ENCODE data around the gene C1QTNF5. TPM values are rescaled to one million over a fixed set of nuclear protein-coding genes. Genes with fewer than 3 reads are reported as not detected.

C1QTNF5 gene
- total RNA-seq, 1 experiment from 2014 or later, result not detected

DNA sequence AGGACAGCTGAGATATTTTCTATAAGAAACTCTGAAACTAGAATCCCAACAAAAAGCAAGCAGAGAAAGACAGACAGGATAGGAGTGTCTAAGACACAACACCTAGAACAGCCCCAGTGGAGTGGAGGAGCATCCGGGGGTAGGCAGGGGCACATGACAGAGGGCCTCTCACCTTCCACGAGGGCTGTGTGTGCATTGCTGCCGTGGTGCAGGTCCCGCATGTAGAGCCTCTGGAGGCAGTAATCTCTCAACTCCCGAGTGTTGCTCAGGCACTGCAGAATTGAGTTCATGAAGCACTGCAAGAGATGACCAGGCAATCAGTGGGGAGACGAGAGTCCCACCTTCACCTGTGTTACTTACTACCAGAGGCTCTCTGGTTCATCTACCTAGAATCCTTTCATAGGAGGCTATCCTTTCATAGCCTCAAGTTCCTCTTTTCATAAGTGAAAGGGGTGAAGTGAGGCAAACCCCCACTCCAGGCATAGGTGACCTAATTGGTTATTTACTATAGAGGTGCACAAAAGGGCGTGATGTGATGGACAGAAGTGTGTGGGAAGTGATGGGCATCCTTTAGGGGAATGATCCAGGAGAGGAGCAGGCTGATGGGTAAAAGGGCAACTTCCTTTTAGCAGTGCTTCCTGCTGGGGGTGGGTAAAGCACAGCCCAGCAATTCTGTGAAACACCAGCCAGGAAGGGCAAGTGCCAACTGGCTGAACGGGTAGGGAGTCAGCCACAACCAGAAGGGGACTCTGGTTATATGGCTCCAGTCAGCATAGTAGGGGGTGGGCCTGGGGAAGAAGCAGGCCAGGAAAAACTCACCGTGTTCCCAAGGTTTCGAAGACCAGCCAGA lies 18.9 kb upstream of the C1QTNF5 start:
- no peak for DNase-seq
- H3K9me3 ChIP-seq (ENCODE audit: insufficient read depth, low read depth), result no peaks in the 10 kb centered on the region
- POLR2A ChIA-PET (ENCODE audit: unreplicated experiment), result no interaction called here
- H3K9me2 ChIP-seq (ENCODE audit: insufficient read depth), result no peaks in the 10 kb centered on the region
- no peaks in the 10 kb centered on the region for H4K20me1 ChIP-seq (ENCODE audit: insufficient read depth)
- H3K27me3 ChIP-seq (ENCODE audit: insufficient read depth, low read depth), result no peaks in the 10 kb centered on the region
- H3K4me1 ChIP-seq (replicated peaks; ENCODE audit: insufficient read depth), result peaks cover 36% of the 10 kb centered on the region
- H3K4me3 ChIP-seq, result no peak overlapping the region
- H3F3A ChIP-seq (ENCODE audit: insufficient read depth, low read depth), result peaks cover 27% of the 10 kb centered on the region
- no peak overlapping the region for H3K4me2 ChIP-seq
- no peaks in the 10 kb centered on the region for H3K79me2 ChIP-seq (ENCODE audit: low read depth)
- H3K27ac ChIP-seq, result 0 out of 2 replicates have a peak overlapping the region, but pooled peaks have one; percentile 90
- intact Hi-C loops (cut with micrococcal nuclease; ENCODE audit: unreplicated experiment), result loop anchor here (10.0 kb wide), 1 partner anchor 765 kb away; no protein-coding TSS in a partner anchor
- no peaks in the 10 kb centered on the region for H3K36me3 ChIP-seq (ENCODE audit: low read depth)
- CTCF ChIA-PET, result no interaction called here
- H2AFZ ChIP-seq, result no peak overlapping the region
- no TSS peak for BruUV-seq (replicated peaks)
- TF ChIP-seq EZH2 (IDR thresholded peaks at IDR 0.05; ENCODE audit: low read depth), result no peak
- TF ChIP-seq, protein P1, sequence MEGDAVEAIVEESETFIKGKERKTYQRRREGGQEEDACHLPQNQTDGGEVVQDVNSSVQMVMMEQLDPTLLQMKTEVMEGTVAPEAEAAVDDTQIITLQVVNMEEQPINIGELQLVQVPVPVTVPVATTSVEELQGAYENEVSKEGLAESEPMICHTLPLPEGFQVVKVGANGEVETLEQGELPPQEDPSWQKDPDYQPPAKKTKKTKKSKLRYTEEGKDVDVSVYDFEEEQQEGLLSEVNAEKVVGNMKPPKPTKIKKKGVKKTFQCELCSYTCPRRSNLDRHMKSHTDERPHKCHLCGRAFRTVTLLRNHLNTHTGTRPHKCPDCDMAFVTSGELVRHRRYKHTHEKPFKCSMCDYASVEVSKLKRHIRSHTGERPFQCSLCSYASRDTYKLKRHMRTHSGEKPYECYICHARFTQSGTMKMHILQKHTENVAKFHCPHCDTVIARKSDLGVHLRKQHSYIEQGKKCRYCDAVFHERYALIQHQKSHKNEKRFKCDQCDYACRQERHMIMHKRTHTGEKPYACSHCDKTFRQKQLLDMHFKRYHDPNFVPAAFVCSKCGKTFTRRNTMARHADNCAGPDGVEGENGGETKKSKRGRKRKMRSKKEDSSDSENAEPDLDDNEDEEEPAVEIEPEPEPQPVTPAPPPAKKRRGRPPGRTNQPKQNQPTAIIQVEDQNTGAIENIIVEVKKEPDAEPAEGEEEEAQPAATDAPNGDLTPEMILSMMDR (conservative IDR thresholded peaks at IDR 0.05), result no peak

GRCh38 chr11:119357074-119357473 lies 16.4 kb upstream of the C1QTNF5 start:
- H3K4me3 ChIP-seq, result peak overlapping the region; percentile 71; the same call in 1 of the 2 replicates
- H3K9me2 ChIP-seq (ENCODE audit: insufficient read depth), result no peaks in the 10 kb centered on the region
- BruUV-seq (replicated peaks), result no TSS peak
- H3K4me2 ChIP-seq, result peak overlapping the region; percentile 100
- no peak overlapping the region for H2AFZ ChIP-seq
- no peaks in the 10 kb centered on the region for H4K20me1 ChIP-seq (ENCODE audit: insufficient read depth)
- no peaks in the 10 kb centered on the region for H3K36me3 ChIP-seq (ENCODE audit: low read depth)
- no peaks in the 10 kb centered on the region for H3K79me2 ChIP-seq (ENCODE audit: low read depth)
- H3K27me3 ChIP-seq (ENCODE audit: insufficient read depth, low read depth), result no peaks in the 10 kb centered on the region
- DNase-seq, result no peak
- TF ChIP-seq, protein P1 (conservative IDR thresholded peaks at IDR 0.05), result no peak
- TF ChIP-seq EZH2 (IDR thresholded peaks at IDR 0.05; ENCODE audit: low read depth), result no peak
- no peak overlapping the region for H3K27ac ChIP-seq
- intact Hi-C loops (cut with micrococcal nuclease; ENCODE audit: unreplicated experiment), result no loop called here
- ChIA-PET CTCF (interaction anchor here (0.6 to 2.4 kb wide), 7 partner anchors 10 to 160 kb away, joined by 3 to 19 read pairs (median 6); no protein-coding TSS in a partner anchor), POLR2A (ENCODE audit: unreplicated experiment) (interaction anchor here (0.6 kb wide), 1 partner anchor 81 kb away, joined by 4 read pairs; no protein-coding TSS in a partner anchor)
- H3F3A ChIP-seq (ENCODE audit: insufficient read depth, low read depth), result peaks cover 20% of the 10 kb centered on the region
- no peaks in the 10 kb centered on the region for H3K9me3 ChIP-seq (ENCODE audit: insufficient read depth, low read depth)
- H3K4me1 ChIP-seq (replicated peaks; ENCODE audit: insufficient read depth), result peaks cover 26% of the 10 kb centered on the region

DNA sequence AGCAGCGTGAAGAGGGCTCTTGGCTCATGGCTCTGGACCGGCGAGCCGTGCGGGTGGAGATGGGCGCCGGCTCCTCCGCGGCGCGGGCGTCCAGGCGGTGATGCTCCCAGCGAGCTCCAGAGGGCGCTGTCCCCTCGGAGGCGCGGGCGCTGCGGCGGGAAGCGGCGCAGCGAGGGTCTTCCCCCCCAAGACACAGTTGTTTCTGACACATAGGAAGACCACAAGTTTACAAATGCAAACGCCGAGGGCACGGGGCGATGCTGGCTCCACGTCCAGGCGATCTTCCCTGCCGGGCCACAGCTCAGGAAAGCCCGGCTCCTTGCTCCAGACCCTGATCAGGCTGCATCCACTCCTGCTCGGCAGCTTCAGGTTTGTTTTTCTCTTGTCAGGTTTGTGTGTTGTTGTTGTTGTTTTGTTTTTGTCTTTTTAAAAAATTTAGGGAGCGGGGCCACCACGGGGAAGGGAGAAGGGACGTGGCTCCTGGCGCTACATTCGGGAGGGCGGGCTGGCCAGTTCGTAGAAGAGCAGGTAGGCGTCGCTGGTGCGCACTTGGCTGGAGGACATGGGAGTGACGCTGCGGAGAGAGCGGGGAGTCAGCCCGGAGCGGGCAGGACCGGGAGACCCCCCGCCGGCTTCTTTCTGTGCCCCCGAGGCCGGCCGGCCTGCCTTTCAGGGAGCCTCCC lies 15.8 kb upstream of the C1QTNF5 start:
- CTCF ChIA-PET, result interaction anchor here (0.5 to 2.4 kb wide), 16 partner anchors 13 to 924 kb away, joined by 3 to 19 read pairs (median 5); partner anchors contain the start of gene USP2
- Histone ChIP-seq H3K4me3 (peak overlapping the region; percentile 71), H2AFZ (peak overlapping the region; percentile 99), H3K27ac (no peak overlapping the region), H3F3A (ENCODE audit: insufficient read depth, low read depth) (peaks cover 18% of the 10 kb centered on the region), H3K9me3 (ENCODE audit: insufficient read depth, low read depth) (no peaks in the 10 kb centered on the region), H3K4me2 (peak overlapping the region; percentile 100), H3K27me3 (ENCODE audit: insufficient read depth, low read depth) (no peaks in the 10 kb centered on the region), H3K36me3 (ENCODE audit: low read depth) (no peaks in the 10 kb centered on the region), H3K9me2 (ENCODE audit: insufficient read depth) (no peaks in the 10 kb centered on the region), H3K4me1 (replicated peaks; ENCODE audit: insufficient read depth) (peaks cover 20% of the 10 kb centered on the region), H4K20me1 (ENCODE audit: insufficient read depth) (no peaks in the 10 kb centered on the region), H3K79me2 (ENCODE audit: low read depth) (no peaks in the 10 kb centered on the region)
- no TSS peak for BruUV-seq (replicated peaks)
- TF ChIP-seq EZH2 (IDR thresholded peaks at IDR 0.05; ENCODE audit: low read depth), result no peak
- TF ChIP-seq, protein P1 (conservative IDR thresholded peaks at IDR 0.05), result peak; percentile 100
- peak; percentile 61 to 65 for DNase-seq
- POLR2A ChIA-PET (ENCODE audit: unreplicated experiment), result interaction anchor here (0.7 kb wide), 1 partner anchor 30 kb away, joined by 7 read pairs; no protein-coding TSS in a partner anchor
- intact Hi-C loops (cut with micrococcal nuclease; ENCODE audit: unreplicated experiment), result loop anchor here (1.0 kb wide), 2 partner anchors 18 to 118 kb away; no protein-coding TSS in a partner anchor
